HG03103 (cell line): ENCODE results near the gene ELAVL2.
"Not testable (repeated sequence)": the region's sequence is repeated elsewhere in the genome, so short reads cannot be mapped to it uniquely, and the experiment has no call there.

Experiments
- ATAC-seq: cut with Tn5 transposase; IDR thresholded peaks from one replicate; pipeline ENCODE4 v1.9.1; 2021; ENCODE audit warnings: low read depth; ENCODE audit not compliant: unreplicated experiment

The ELAVL2 gene

DNA sequence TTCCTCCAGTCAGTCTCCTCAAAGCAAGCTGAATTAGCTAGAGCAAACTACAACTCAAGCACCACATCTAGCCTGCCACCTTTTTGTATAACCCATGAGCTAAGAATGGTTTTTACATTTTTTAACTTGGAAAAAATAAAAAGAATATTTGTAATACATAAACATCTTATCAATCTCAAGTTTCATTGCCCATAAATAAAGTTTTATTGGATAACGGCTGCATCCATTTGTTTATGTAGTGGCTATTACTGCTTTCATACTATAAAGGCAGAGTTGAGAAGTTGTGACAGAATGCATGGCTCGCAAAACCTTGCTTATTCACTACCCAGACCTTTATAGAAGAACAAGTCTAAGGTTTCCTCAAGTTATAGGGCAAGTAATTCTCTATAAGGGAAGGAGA is 95.7 kb downstream of the ELAVL2 start:
- ATAC-seq = no peak

DNA sequence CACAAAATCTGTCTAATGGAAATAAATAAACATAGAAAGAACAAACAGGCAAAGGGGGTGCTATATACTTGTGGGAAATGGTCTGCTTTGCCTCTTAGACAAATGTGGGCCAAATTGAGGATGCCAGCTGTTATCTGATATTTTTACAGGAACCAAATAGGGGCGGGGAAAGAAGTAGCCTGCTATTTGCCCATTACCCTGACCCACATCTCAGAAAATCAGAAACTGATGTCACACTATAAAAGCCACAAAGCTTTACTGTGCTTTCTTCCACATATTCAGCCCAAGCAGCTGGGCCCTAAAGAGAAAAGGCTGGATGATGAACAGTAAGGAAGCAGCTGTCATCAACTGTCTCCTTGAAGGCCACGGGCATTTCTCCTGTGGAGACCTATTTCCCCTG is 97.3 kb downstream of the ELAVL2 start:
- ATAC-seq = no peak

DNA sequence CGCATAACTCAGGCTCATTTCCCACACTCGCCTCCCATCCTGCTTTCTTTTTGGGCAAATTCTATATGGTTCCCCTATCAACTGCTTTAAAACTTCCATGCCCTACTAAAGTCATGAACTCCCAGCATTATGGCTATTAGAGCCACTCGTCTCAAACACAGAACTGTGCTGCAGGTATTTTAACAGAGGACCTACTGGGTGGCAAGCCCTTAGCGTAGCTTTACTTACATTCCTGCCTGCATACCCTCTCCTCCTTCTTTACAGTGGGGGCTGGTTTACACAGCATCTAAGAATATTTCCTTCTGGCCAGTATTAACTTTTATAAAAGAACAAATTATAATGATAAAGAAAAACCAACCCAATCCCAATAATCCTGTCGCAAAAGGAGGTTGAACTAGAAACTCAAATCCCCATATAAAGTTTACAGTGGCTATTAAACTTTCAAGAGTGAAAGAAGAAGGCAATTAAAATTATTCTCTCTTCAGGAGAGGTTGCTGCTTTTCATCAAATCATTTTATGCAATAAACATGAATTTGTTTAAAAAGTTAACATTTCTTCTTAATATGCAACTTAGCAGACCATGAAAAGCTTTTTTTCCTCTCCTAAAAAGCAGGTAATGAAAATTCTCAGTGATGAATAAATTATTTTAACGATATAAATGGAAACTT is 100.6 kb downstream of the ELAVL2 start:
- no peak for ATAC-seq

- no peak for ATAC-seq
Measured at GRCh38 chr9:23723672-23724071, 102.4 kb downstream of the ELAVL2 start.

DNA sequence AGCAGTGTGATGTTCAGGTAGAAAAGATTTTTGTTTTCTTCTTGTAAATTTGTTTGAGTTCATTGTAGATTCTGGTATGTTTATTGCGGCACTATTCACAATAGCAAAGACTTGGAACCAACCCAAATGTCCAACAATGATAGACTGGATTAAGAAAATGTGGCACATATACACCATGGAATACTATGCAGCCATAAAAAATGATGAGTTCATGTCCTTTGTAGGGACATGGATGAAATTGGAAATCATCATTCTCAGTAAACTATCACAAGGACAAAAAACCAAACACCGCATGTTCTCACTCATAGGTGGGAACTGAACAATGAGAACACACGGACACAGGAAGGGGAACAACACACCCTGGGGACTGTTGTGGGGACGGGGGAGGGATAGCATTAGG is 103.0 kb downstream of the ELAVL2 start:
- ATAC-seq = not testable (repeated sequence)

DNA sequence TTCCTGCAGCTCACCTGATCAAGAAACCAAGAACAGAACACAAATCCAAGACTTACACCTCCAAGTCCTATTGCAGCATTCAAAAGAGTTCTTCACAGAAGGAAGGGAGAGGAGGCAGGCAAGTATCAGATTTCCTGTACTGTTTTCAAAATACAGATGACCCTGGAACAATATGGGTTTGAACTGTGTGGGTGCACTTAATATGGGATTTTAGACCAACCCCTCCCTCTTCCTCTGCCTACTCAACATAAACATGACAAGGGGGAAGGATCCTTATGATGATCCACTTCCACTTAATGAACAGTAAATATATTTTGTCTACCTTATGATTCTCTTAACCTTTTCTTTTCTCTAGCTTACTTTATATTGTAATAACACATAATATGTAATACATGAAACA is 104.6 kb downstream of the ELAVL2 start:
- no peak for ATAC-seq

DNA sequence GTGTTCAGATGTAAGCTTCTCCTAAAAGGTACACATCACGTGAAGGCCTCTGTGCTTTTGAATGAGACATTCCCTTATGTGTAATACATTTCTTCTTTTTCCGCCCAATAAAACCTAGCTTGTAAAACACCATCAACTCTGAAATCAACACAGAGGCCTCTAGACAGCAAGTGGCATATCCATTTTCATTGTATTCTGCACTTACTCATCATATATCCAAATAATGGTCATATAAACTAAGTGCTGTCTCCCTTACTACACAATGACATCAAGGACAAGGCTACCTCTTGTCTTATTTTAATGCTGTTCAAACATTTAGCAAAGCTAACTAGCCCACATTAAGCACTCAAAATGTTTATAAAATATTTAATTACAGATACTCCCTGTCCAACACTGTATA is 108.5 kb downstream of the ELAVL2 start:
- no peak for ATAC-seq

- no peak for ATAC-seq
Measured at GRCh38 chr9:23707249-23707648, 118.8 kb downstream of the ELAVL2 start.

- ATAC-seq = no peak
Measured at GRCh38 chr9:23702311-23702922, 123.6 kb downstream of the ELAVL2 start.

GRCh38 chr9:23701291-23701690 is 124.7 kb downstream of the ELAVL2 start:
- no peak for ATAC-seq

DNA sequence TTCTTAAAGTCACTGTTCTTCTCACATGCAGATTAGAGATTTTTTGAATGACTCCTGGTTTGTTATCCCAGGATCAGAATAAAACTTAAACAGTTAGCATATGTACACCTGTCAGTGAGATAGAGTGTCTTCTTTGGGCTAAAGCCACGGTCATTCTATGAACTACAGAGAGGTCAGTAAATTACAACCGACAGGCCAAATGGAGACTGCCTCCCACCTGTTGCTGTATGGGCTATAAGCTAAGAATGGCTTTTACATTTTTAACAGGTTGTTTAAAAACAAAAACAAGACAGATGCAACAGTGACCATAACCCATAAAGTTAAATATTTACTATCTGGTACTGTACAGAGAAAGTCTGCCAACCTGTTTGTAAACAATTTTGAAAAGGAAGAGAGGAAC is 125.7 kb downstream of the ELAVL2 start:
- ATAC-seq = no peak

- no peak for ATAC-seq
Measured at GRCh38 chr9:23698161-23698560, 127.9 kb downstream of the ELAVL2 start.

GRCh38 chr9:23695572-23695971 is 130.5 kb downstream of the ELAVL2 start:
- ATAC-seq = no peak

- ATAC-seq = no peak
Measured at GRCh38 chr9:23693374-23693773, 132.7 kb downstream of the ELAVL2 start.

DNA sequence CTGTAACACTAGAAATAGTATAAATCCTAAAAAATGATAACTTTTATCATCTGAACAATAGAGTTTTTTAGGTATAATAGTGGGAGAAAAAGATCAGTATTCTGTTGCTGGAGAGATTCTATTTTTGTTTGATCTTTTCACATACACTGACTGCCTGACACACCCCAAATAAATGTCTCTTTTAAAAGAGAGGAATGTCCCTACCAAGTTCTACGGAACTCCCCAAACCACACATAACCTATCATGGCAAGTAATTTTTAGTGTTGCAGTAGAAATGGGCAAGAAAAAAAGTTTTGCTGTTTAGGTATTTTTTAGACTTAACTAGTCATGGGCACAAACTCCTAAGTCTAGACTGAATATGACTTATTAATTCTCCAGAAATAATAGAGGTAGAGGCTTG is 139.1 kb downstream of the ELAVL2 start:
- no peak for ATAC-seq

- ATAC-seq = no peak
Measured at GRCh38 chr9:23686257-23686656, 139.8 kb downstream of the ELAVL2 start.

DNA sequence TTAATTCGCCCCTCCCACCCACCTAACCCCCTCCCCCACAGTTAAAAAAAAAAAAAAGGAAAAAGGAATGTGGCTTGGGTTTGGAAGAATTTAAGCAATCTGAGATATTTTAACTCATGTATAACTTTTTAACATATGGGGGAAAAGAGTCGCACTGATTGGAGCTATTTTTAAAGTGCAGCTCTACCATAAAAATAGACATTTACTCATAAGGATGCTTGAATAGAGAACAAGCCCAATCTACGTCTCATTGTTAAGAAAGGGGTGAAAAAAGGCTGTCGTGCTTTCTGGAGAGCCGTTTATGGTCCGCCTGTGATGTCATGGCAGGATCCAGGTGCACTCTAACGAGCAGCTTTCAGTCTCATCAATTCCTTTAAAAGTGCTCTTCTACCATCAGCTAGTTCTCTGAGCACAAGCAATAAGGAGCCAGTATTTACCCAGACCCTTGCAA is 142.4 kb downstream of the ELAVL2 start:
- no peak for ATAC-seq

GRCh38 chr9:23682891-23683431 is 143.1 kb downstream of the ELAVL2 start:
- no peak for ATAC-seq

DNA sequence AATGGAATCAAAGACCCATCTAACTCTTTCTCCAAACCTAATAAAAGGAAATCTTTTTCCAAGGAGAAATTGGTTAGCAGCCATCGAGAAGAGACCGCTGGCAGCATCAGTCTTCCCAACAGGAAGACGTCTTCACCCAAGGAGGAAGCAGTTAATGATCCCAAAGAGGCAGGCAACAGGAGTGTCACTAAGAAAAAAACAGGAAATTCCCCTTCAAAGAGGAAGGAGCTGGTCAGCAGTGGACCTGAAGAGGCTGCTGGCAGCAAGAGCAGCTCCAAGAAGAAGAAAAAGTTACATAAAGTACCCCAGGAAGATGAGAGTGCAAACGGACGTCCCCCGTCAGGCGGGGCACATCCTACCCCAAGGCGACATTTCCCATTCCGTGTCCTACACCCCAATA is 143.7 kb downstream of the ELAVL2 start:
- no peak for ATAC-seq

- no peak for ATAC-seq
Measured at GRCh38 chr9:23677446-23677845, 148.6 kb downstream of the ELAVL2 start.

GRCh38 chr9:23674016-23674585 is 151.9 kb downstream of the ELAVL2 start:
- no peak for ATAC-seq

DNA sequence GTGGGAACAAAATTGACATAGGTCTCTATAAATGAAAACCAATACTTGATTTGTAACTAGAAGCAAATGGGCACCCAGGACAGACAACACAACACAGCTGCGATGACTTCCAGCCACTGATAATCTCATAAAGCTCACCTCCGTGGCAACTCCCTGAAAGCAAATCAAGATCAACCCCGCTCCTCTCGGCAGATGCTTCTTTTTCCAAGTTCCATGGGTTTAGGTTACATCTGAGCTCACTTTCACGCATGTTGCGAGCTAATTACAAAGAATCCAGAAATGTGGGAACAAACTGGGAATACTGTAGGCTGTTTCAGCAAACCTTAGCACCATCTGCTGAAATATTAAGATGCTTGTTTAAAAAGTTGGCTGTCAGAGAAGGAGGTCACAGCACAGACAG is 153.9 kb downstream of the ELAVL2 start:
- no peak for ATAC-seq
